Tibial nerve (tissue), 3 donors: Measurements from ENCODE around the gene DOHH.

Source experiments
- POLR2A ChIP-seq, 2 donors: fragments of 450-650 bp; IDR thresholded peaks; one replicate each; pipeline ENCODE4 v1.6.1; 2017; ENCODE audit warnings: antibody characterized with exemption in 2 of 2, mild to moderate bottlenecking in 2 of 2, moderate library complexity in 2 of 2
- TF ChIP-seq, protein P1 (sequence below), 5 experiments: fragments of 200-600 bp in 3 of 5; fragments of 450-650 bp in 2 of 5; sonication (generic) in 3 of 5; IDR thresholded peaks; one replicate each; pipeline ENCODE4 v1.5.1; 2016 to 2019; ENCODE audit warnings: antibody characterized with exemption in 5 of 5, mild to moderate bottlenecking in 3 of 5, moderate library complexity in 2 of 5

- TF ChIP-seq, protein P1, sequence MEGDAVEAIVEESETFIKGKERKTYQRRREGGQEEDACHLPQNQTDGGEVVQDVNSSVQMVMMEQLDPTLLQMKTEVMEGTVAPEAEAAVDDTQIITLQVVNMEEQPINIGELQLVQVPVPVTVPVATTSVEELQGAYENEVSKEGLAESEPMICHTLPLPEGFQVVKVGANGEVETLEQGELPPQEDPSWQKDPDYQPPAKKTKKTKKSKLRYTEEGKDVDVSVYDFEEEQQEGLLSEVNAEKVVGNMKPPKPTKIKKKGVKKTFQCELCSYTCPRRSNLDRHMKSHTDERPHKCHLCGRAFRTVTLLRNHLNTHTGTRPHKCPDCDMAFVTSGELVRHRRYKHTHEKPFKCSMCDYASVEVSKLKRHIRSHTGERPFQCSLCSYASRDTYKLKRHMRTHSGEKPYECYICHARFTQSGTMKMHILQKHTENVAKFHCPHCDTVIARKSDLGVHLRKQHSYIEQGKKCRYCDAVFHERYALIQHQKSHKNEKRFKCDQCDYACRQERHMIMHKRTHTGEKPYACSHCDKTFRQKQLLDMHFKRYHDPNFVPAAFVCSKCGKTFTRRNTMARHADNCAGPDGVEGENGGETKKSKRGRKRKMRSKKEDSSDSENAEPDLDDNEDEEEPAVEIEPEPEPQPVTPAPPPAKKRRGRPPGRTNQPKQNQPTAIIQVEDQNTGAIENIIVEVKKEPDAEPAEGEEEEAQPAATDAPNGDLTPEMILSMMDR (IDR thresholded peaks at IDR 0.05), result no peak
- TF ChIP-seq POLR2A (IDR thresholded peaks at IDR 0.05), result no peak
Measured at GRCh38 chr19:3504735-3505134, 4.3 kb upstream of the DOHH start.
